GM12878 (cell line): ENCODE data around the gene CELF6. TPM values are rescaled to one million over a fixed set of nuclear protein-coding genes. Genes with fewer than 3 reads are reported as not detected.

ENCODE experiments used
- ATAC-seq: fragments of 200-7000 bp; cut with Tn5 transposase; 3 replicates; pipeline ENCODE4 v1.9.1; 2020; ENCODE audit warnings: mild to moderate bottlenecking, moderate library complexity
- BruUV-seq: library from RNA; stranded (reverse); fragments of 400-500 nt; replicated peaks from 2 replicates; lab custom pipeline; 2021; lab: Mats Ljungman, UMichigan
- CTCF ChIA-PET: fragments of 300-600 bp; sonication (Branson Sonifier 250); formaldehyde crosslinking; extraction: SDS; loops from one replicate; lab custom pipeline; 2021; ENCODE audit warnings: inconsistent platforms; lab: Yijun Ruan, JAX
- POLR2A ChIA-PET: fragments of 350-600 bp; formaldehyde crosslinking; extraction: SDS; loops from one replicate; lab custom pipeline; 2021; ENCODE audit warnings: inconsistent platforms; lab: Charles Lee
- RAD21 ChIA-PET: fragments of 300-600 bp; sonication (Branson Sonifier 250); formaldehyde crosslinking; loops from one replicate; lab custom pipeline; 2023; ENCODE audit warnings: antibody characterized with exemption; ENCODE audit not compliant: unreplicated experiment; lab: Charles Lee
- SMC1A ChIA-PET: fragments of 300-600 bp; sonication (Branson Sonifier 250); formaldehyde crosslinking; loops from one replicate; lab custom pipeline; 2023; ENCODE audit not compliant: unreplicated experiment, uncharacterized antibody; lab: Charles Lee
- DNase-seq: peaks from one replicate; pipeline ENCODE4 v3.0.0-alpha.2; 2011; ENCODE audit warnings: low read depth, low spot score
- FAIRE-seq: peaks from 3 replicates; lab custom pipeline; 2011; peaks lifted over from hg19 to GRCh38; lab: Jason Lieb, UNC
- H2AFZ ChIP-seq: 2 replicates; pipeline ENCODE4 v1.6.0; 2011; ENCODE audit warnings: low read depth, low read length, control low read depth; ENCODE audit not compliant: control insufficient read depth
- H3K27ac ChIP-seq: 2 replicates; pipeline ENCODE4 v1.5.1; 2011; ENCODE audit warnings: control low read depth; ENCODE audit not compliant: control insufficient read depth, insufficient read depth
- H3K27me3 ChIP-seq, 2 experiments: replicated peaks in 1 of 2; 2 replicates each; pipeline versions ENCODE4 v1.6.0 to v1.6.1; 2011; ENCODE audit warnings: low read length in 1 of 2; ENCODE audit not compliant: control insufficient read depth in 2 of 2, insufficient read depth in 2 of 2
- H3K36me3 ChIP-seq, 2 experiments: 2 replicates each; pipeline ENCODE4 v1.5.1; 2011; ENCODE audit warnings: low read length in 1 of 2; ENCODE audit not compliant: control insufficient read depth in 2 of 2, insufficient read depth in 2 of 2
- H3K4me1 ChIP-seq: 2 replicates; pipeline ENCODE4 v1.6.1; 2011; ENCODE audit warnings: mild to moderate bottlenecking, low read length, moderate library complexity, mixed read lengths; ENCODE audit not compliant: control insufficient read depth, insufficient read depth
- H3K4me2 ChIP-seq: 2 replicates; pipeline ENCODE4 v1.6.0; 2011; ENCODE audit warnings: control low read depth; ENCODE audit not compliant: control insufficient read depth, insufficient read depth
- H3K4me3 ChIP-seq: fragments of 200-600 bp; sonication (generic); 2 replicates; pipeline ENCODE4 v1.5.1; 2016
- H3K79me2 ChIP-seq: 2 replicates; pipeline ENCODE4 v1.6.0; 2011; ENCODE audit warnings: low read length; ENCODE audit not compliant: control insufficient read depth, insufficient read depth
- H3K9ac ChIP-seq: 2 replicates; pipeline ENCODE4 v1.8.0; 2011; ENCODE audit warnings: low read length, control low read depth, mixed read lengths; ENCODE audit not compliant: control insufficient read depth, insufficient read depth
- H3K9me3 ChIP-seq: replicated peaks from 3 replicates; pipeline ENCODE4 v1.5.1; 2011; ENCODE audit warnings: mild to moderate bottlenecking, low read length; ENCODE audit not compliant: control insufficient read depth, insufficient read depth
- H4K20me1 ChIP-seq: 2 replicates; pipeline ENCODE4 v1.6.0; 2011; ENCODE audit not compliant: control insufficient read depth, insufficient read depth
- ATF7 ChIP-seq: fragments of 450-650 bp; IDR thresholded peaks from 2 replicates; pipeline ENCODE4 v1.6.1; 2016; ENCODE audit warnings: low read depth, mild to moderate bottlenecking
- BMI1 ChIP-seq: fragments of 450-650 bp; IDR thresholded peaks from 2 replicates; pipeline ENCODE4 v1.6.1; 2016; ENCODE audit warnings: mild to moderate bottlenecking, moderate library complexity, borderline replicate concordance
- HDGF ChIP-seq: fragments of 450-650 bp; IDR thresholded peaks from 2 replicates; pipeline ENCODE4 v1.6.1; 2016; ENCODE audit warnings: antibody characterized with exemption
- JUNB ChIP-seq: IDR thresholded peaks from 2 replicates; pipeline ENCODE4 v1.6.1; 2016; ENCODE audit warnings: antibody characterized with exemption, mild to moderate bottlenecking
- NFYB ChIP-seq: IDR thresholded peaks from 2 replicates; pipeline ENCODE4 v1.6.1; 2011; ENCODE audit warnings: low read depth, mild to moderate bottlenecking, low read length, improper control_type of control experiment, moderate library complexity; ENCODE audit not compliant: insufficient read depth
- NR2C2 ChIP-seq: IDR thresholded peaks from 2 replicates; pipeline ENCODE4 v1.6.1; 2011; ENCODE audit warnings: borderline replicate concordance, low read depth; ENCODE audit not compliant: control insufficient read depth, insufficient read length
- TARDBP ChIP-seq: IDR thresholded peaks from 2 replicates; pipeline ENCODE4 v1.6.1; 2016; ENCODE audit warnings: borderline replicate concordance
- ZNF24 ChIP-seq: fragments of 450-650 bp; IDR thresholded peaks from 2 replicates; pipeline ENCODE4 v1.6.1; 2017; ENCODE audit warnings: antibody characterized with exemption, mild to moderate bottlenecking
- ZNF622 ChIP-seq: fragments of 450-650 bp; IDR thresholded peaks from 2 replicates; pipeline ENCODE4 v1.6.1; 2017; ENCODE audit warnings: mild to moderate bottlenecking, inconsistent platforms
- WGBS: methylation state at CpG from one replicate; pipeline ENCODE4 v1.1.6; 2016; ENCODE audit warnings: low lambda C conversion rate; ENCODE audit not compliant: insufficient replicate concordance, insufficient coverage; ENCODE audit errors: missing lambda C conversion rate; 5-methylcytosine and 5-hydroxymethylcytosine counted together
- in situ Hi-C: fragments of 300-500 bp; cut with MboI; formaldehyde crosslinking; loops from 9 replicates; pipeline ENCODE4 v1.14.3; 2018; ENCODE audit warnings: mixed read lengths
- intact Hi-C: fragments of 100-400 bp; cut with micrococcal nuclease; formaldehyde crosslinking; loops from one replicate; pipeline ENCODE4 v1.14.2; 2022; ENCODE audit not compliant: unreplicated experiment
- polyA plus RNA-seq, 11 experiments: library from polyadenylated mRNA; depleted of rRNA in 4 of 11; unstranded in 6 of 11; stranded (reverse) in 5 of 11; fragments of >200 nt; fragmentation: Nextera tagmentation in 4 of 11; fragmentation: Illumina TruSeq in 1 of 11; extraction: Ambion mirVana in 4 of 11; extraction: Trizol in 1 of 11; gene quantifications; 1 replicate in 1 of 11; 2 replicates in 10 of 11; pipeline versions ENCODE4 v1.2.1 to v1.2.3, GENCODE V29; 2011 to 2016; ENCODE audit warnings: inconsistent platforms in 2 of 11, missing spikeins in 2 of 11, low read depth in 1 of 11
- total RNA-seq, 4 experiments: library from RNA; depleted of rRNA in 3 of 4; stranded (reverse); fragments of >200 nt in 3 of 4; fragmentation: Illumina TruSeq in 1 of 4; extraction: Trizol in 1 of 4; gene quantifications; 2 replicates each; pipeline versions ENCODE4 v1.2.1 to v1.2.3, GENCODE V29; 2013 to 2021
- TF ChIP-seq, protein P1 (sequence below): fragments of 450-650 bp; IDR thresholded peaks from 2 replicates; pipeline ENCODE4 v1.6.1; 2017; ENCODE audit warnings: mild to moderate bottlenecking, low read depth, inconsistent platforms; ENCODE audit not compliant: poor library complexity, severe bottlenecking
- TF ChIP-seq, protein P2 (sequence below): fragments of 450-650 bp; IDR thresholded peaks from 2 replicates; pipeline ENCODE4 v1.6.1; 2017; ENCODE audit warnings: antibody characterized with exemption, mild to moderate bottlenecking, moderate library complexity
- TF ChIP-seq, protein P3 (sequence below): fragments of 450-650 bp; IDR thresholded peaks from 2 replicates; pipeline ENCODE4 v1.6.1; 2017; ENCODE audit warnings: mild to moderate bottlenecking, moderate library complexity
- TF ChIP-seq, protein P4 (sequence below): fragments of 450-650 bp; IDR thresholded peaks from 2 replicates; pipeline ENCODE4 v1.6.1; 2014; ENCODE audit warnings: mild to moderate bottlenecking
- TF ChIP-seq, protein P5 (sequence below): IDR thresholded peaks from 2 replicates; pipeline ENCODE4 v1.6.1; 2012; ENCODE audit warnings: low read depth, low read length, improper control_type of control experiment

CELF6 gene
- total and polyA plus RNA-seq, 10 of the 15 experiments (the other 5 are each of a cell fraction or from before 2014, with no cell fraction given), result 0.06 to 0.54 (median 0.23) TPM; not detected in 1

DNA sequence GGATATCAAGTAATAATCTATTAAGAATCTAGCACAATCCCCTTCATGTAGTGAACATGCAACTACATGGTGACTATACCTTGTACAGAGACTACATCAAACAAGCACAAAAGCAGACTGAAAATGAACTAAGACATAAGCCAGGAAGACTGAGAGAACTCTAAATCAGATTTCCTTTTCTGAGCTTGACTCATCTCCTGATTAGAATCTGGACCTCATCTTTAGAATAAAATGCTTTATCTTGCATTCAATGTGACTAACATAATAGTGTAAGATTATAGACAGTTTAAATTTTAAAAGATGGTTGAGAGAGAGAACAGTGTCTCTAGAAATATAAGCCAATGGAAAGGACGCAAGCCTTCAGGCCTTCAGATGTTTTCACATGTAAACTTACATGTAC, 71.4 kb downstream of the CELF6 start:
- ATAC-seq, result no peak
- Histone ChIP-seq H3K4me1 (no peaks in the 10 kb centered on the region), H3K79me2 (no peaks in the 10 kb centered on the region), H3K9me3 (no peaks in the 10 kb centered on the region), H3K9ac (no peak overlapping the region), H4K20me1 (no peaks in the 10 kb centered on the region), H3K4me2 (no peak overlapping the region), H2AFZ (no peak overlapping the region), H3K36me3 (peaks cover 3 to 24% of the 10 kb centered on the region in 2 experiments; a peak in 2 of 4 replicates), H3K4me3 (no peak overlapping the region), H3K27me3 (no peaks in the 10 kb centered on the region), H3K27ac (no peak overlapping the region)
- no peak for TF ChIP-seq JUNB
- TF ChIP-seq, protein P1, sequence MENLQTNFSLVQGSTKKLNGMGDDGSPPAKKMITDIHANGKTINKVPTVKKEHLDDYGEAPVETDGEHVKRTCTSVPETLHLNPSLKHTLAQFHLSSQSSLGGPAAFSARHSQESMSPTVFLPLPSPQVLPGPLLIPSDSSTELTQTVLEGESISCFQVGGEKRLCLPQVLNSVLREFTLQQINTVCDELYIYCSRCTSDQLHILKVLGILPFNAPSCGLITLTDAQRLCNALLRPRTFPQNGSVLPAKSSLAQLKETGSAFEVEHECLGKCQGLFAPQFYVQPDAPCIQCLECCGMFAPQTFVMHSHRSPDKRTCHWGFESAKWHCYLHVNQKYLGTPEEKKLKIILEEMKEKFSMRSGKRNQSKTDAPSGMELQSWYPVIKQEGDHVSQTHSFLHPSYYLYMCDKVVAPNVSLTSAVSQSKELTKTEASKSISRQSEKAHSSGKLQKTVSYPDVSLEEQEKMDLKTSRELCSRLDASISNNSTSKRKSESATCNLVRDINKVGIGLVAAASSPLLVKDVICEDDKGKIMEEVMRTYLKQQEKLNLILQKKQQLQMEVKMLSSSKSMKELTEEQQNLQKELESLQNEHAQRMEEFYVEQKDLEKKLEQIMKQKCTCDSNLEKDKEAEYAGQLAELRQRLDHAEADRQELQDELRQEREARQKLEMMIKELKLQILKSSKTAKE, result no peak
- TF ChIP-seq HDGF, result no peak
- no peak for TF ChIP-seq TARDBP
- no peak for TF ChIP-seq NR2C2
- TF ChIP-seq ZNF24, result no peak
- TF ChIP-seq, protein P2, sequence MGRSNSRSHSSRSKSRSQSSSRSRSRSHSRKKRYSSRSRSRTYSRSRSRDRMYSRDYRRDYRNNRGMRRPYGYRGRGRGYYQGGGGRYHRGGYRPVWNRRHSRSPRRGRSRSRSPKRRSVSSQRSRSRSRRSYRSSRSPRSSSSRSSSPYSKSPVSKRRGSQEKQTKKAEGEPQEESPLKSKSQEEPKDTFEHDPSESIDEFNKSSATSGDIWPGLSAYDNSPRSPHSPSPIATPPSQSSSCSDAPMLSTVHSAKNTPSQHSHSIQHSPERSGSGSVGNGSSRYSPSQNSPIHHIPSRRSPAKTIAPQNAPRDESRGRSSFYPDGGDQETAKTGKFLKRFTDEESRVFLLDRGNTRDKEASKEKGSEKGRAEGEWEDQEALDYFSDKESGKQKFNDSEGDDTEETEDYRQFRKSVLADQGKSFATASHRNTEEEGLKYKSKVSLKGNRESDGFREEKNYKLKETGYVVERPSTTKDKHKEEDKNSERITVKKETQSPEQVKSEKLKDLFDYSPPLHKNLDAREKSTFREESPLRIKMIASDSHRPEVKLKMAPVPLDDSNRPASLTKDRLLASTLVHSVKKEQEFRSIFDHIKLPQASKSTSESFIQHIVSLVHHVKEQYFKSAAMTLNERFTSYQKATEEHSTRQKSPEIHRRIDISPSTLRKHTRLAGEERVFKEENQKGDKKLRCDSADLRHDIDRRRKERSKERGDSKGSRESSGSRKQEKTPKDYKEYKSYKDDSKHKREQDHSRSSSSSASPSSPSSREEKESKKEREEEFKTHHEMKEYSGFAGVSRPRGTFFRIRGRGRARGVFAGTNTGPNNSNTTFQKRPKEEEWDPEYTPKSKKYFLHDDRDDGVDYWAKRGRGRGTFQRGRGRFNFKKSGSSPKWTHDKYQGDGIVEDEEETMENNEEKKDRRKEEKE, result no peak
- TF ChIP-seq NFYB, result no peak
- no peak for TF ChIP-seq ATF7
- TF ChIP-seq, protein P3, sequence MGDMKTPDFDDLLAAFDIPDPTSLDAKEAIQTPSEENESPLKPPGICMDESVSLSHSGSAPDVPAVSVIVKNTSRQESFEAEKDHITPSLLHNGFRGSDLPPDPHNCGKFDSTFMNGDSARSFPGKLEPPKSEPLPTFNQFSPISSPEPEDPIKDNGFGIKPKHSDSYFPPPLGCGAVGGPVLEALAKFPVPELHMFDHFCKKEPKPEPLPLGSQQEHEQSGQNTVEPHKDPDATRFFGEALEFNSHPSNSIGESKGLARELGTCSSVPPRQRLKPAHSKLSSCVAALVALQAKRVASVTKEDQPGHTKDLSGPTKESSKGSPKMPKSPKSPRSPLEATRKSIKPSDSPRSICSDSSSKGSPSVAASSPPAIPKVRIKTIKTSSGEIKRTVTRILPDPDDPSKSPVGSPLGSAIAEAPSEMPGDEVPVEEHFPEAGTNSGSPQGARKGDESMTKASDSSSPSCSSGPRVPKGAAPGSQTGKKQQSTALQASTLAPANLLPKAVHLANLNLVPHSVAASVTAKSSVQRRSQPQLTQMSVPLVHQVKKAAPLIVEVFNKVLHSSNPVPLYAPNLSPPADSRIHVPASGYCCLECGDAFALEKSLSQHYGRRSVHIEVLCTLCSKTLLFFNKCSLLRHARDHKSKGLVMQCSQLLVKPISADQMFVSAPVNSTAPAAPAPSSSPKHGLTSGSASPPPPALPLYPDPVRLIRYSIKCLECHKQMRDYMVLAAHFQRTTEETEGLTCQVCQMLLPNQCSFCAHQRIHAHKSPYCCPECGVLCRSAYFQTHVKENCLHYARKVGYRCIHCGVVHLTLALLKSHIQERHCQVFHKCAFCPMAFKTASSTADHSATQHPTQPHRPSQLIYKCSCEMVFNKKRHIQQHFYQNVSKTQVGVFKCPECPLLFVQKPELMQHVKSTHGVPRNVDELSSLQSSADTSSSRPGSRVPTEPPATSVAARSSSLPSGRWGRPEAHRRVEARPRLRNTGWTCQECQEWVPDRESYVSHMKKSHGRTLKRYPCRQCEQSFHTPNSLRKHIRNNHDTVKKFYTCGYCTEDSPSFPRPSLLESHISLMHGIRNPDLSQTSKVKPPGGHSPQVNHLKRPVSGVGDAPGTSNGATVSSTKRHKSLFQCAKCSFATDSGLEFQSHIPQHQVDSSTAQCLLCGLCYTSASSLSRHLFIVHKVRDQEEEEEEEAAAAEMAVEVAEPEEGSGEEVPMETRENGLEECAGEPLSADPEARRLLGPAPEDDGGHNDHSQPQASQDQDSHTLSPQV, result no peak
- TF ChIP-seq, protein P4, sequence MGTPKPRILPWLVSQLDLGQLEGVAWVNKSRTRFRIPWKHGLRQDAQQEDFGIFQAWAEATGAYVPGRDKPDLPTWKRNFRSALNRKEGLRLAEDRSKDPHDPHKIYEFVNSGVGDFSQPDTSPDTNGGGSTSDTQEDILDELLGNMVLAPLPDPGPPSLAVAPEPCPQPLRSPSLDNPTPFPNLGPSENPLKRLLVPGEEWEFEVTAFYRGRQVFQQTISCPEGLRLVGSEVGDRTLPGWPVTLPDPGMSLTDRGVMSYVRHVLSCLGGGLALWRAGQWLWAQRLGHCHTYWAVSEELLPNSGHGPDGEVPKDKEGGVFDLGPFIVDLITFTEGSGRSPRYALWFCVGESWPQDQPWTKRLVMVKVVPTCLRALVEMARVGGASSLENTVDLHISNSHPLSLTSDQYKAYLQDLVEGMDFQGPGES, result no peak
- TF ChIP-seq ZNF622, result no peak
- no peak for TF ChIP-seq BMI1
- TF ChIP-seq, protein P5, sequence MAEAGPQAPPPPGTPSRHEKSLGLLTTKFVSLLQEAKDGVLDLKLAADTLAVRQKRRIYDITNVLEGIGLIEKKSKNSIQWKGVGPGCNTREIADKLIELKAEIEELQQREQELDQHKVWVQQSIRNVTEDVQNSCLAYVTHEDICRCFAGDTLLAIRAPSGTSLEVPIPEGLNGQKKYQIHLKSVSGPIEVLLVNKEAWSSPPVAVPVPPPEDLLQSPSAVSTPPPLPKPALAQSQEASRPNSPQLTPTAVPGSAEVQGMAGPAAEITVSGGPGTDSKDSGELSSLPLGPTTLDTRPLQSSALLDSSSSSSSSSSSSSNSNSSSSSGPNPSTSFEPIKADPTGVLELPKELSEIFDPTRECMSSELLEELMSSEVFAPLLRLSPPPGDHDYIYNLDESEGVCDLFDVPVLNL, result no peak
- no TSS peak for BruUV-seq
- intact Hi-C loops, result no loop called here
- no peak for FAIRE-seq
- ChIA-PET RAD21 (no interaction called here), CTCF (no interaction called here), POLR2A (no interaction called here), SMC1A (no interaction called here)
- DNase-seq, result no peak
- WGBS, result 100% methylated on average over 1 of the region's 1 CpG
- in situ Hi-C loops, result no loop called here
